ENCODE data around the gene TSPEAR.

The TSPEAR gene

DNA sequence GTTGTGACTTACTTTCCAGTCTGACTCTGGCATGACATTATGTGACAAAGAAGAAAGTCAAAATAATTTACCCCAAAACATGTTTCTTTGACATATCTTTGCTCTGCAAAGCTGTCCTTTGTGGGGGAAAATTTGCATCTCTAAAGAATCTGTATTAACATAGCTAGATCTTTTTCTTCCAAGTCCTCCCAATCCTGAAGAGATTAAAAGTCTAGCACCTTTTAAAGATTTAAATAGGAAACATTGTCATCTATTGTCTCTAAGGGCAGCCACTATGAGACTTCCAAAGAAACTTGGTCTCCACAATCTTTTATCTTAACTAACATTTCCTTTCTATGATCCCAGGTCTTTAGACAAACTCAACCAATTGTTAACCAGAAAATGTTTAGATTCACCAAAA, 240.0 kb downstream of the TSPEAR start:
- DNase-seq (ENCODE audit: low read depth, low spot score): no peak

DNA sequence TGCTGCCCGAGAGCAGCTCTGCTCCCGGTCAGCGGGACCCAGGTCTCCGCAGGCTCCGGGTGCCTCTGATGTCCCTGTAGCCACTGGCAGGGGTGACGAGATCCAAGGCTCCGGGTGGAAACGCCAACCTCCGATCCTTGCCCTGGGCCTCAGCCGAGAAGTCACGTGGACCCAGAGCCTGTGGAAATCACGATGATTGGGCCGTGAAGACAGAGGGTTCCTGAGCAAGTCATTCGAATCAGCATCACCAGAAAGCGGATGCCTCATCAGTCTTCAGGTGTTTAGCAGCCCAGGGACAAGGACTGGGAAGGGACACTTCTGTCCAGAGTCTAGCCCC, 243.5 kb downstream of the TSPEAR start:
- DNase-seq (ENCODE audit: low read depth, low spot score): no peak

DNA sequence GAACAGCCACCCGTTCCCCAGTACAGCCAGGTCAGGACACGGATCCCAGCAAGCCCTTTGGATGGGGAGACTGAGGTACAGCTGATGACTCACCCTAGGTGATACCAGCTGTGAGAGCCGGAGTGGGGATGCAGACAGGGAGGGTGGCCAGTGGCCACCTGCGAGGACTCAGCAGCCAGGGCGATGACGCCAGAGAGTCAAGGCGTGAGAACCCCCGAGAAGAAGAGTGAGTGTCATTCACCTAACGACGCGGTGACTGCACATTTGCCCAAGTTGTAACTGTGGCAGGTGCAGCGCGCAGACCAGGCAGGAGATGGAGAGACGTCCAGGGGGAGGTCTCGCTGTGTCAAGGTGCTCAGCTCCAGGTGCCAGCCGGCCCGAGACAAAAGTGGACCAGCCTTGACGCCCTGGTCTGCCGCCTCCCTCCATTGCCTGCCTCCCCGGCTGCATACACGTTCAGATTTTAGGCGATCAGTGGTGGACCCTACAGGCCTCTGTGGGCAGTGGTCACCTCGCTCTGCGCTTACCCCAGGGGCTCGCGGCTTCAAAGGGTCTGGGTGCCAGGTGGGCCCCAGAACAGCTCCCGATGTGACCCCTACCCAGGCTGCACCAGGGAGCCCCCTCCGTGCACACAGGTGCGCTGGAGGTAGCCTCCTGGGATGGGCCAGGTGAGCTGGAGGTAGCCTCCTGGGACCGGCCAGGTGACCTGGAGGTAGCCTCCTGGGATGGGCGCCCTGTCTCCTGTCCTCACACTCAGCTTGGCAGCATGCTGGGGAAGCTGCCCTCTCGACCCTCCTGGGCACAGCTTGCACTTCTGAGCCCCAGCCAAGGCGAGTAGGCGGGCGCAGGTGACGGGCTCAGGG, 244.1 kb downstream of the TSPEAR start:
- no peak for DNase-seq (ENCODE audit: low read depth, low spot score)

DNA sequence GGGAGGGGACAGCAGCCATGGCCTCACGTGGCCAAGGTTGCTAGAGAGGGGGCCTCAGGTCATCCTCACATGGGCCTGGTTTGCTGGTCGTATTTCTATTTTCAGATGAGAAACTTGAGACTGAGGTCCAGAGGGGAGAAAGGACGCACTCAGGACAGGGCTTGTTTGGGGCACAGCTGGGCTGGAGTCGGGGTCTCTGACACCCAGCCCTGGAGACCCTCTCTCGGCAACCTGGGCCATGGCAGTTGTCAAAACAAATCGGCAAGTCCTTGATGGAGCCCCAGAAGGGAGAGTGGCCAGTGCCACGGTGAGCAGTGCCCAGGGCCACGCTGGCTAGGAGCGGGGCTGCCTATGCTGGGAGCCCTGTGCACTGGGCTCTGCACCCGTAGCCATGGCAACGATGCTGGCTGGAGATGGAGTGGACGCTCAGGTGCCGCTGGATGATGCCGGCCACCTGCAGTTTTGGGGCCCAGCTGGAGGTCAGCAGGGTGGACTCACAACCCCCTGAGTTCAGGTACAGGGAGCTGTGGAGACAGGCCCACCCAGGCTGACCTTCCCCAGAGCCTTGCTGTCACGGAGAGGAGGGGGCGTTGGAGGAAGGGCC, 244.9 kb downstream of the TSPEAR start:
- DNase-seq (ENCODE audit: low read depth, low spot score): no peak

DNA sequence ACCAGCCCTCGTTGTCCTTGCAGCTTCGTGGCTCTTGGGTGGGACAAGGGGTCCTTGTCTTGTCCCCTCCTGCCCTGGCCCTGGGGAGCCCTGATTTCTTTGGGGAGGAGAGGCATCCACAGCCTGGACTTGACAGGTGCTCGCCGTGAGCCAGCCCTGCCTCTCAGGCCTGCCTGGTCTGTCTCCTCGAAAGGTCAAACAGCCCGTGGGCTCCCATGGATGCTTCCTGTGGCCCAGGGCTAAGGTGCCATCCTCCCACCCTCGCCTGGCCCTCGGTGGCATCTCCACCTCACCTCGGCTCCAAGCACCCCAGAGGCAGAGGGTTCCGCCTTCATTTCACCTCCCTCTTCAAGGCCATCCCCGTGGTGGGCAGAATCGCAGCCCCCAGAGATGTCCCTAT, 247.0 kb downstream of the TSPEAR start:
- DNase-seq (ENCODE audit: low read depth, low spot score): no peak

DNA sequence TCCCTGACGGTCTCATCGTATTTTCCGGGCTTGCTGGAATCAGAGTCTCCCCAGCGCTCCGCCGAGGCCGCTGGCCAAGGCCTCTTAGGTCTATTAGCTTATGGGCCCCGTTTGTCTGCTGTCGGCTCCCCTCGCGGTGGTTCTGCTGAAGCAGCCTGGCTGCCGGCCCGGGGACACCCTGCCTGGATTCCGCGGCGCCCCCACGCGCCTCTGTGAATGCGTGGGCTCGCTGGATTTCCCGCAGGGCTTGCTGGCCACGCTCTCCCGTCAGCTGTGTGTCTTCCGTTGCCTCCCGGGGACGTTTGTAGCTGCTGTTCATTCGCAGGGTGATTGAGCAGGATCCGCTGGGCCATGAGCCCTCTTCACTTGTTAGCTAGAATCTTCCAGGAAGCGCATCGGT, 247.6 kb downstream of the TSPEAR start:
- no peak for DNase-seq (ENCODE audit: low read depth, low spot score)

DNA sequence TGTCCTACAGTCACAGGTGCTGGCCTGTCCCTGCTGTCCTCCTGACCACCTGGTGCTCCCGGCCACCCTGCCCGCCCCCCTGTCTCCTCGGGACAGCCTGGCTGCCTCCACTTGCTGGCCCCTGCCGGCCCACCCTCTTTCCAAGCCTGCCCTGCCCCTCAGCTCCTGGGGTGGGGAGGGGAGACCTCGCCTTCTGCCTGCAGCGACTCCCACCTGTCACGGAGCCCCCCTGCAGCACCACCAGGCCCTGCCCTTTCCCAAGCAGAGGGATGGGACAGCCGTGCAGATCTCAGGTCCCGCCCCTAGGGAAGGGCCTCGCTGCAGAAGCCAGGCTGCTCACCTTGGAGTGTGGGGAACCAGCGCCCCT, 248.6 kb downstream of the TSPEAR start:
- no peak for DNase-seq (ENCODE audit: low read depth, low spot score)

DNA sequence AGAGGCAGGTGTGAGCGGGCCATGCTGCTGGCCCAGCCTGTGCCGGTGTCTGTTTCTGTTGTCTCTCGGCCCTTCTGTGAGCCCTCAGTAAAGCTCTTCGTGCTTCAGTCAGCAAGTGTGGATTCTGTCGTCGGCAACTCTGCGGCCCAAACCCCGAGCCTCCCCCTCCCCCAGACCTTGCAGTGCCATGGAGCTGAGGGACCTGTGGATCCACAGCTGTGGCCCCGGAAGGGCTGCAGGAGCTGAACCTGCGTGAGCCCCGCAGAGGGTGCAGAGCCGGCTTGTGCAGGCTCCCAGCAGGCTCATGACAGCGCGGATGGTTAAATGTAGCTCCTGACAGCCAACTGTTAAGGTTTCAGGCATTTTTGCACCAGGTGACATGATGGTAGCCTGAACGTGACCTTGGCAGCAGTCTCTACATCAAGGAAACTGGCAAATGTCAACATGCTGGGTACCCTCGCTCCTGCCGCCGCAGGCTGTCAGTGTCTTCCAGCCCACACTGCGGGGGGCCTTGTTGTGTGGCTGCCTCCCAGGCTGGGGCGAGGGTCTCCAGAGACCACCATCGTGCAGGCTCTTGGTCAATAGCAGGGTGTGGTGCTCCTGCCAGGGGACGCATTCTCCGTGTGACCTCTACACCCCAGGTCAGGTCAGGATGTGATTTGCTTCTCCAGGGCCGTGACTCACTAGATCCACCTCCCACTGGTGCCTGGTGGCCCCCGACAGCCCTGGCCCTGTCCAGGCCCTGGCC, 249.1 kb downstream of the TSPEAR start:
- DNase-seq (ENCODE audit: low read depth, low spot score): no peak

DNA sequence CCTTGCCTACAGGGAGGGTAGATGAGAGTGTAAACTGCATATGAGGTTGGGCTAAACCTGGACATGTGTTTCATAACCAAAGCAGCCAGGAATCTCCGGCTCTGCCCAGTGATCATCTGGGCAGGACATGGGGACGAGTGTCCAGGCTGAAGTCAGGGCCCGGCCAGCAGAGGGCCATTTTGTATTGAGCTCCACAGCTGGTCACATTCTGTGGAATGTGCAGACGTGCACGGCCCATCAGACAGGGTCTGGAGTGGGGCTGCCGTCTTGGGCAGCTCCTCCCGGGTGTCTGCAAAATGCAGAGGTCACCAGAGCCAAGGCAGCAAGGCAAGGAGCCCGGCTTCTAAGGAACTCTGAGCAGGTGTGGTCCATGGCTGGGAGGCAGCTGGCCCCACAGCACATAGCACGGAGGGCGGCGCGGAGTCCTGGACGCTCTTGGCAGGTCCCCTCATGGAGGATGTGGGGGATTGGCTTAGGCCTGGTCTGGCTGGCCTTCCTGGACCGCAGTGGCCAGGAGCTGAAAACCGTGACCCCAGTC, 249.8 kb downstream of the TSPEAR start:
- DNase-seq (ENCODE audit: low read depth, low spot score): no peak

DNA sequence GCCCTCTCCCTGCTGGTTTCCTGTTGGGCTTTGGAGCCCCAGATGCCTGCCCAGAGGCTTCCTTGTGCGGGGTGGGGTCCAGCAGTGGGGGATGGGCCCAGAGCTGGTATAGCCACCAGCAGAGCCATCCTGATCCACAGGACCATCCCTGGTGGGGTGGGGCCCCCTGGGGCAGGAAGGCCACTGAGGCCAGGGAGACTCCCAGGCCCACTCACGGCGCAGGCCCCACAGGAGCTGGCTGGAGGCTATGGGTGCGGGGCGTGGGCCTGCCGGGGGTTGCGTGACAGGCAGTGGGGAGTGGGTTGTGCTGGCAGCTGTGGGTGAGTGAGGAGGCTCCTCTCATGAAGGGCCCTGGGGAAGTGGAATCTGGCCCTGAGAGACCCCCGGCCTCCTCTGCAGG, 250.4 kb downstream of the TSPEAR start:
- DNase-seq (ENCODE audit: low read depth, low spot score): no peak

DNA sequence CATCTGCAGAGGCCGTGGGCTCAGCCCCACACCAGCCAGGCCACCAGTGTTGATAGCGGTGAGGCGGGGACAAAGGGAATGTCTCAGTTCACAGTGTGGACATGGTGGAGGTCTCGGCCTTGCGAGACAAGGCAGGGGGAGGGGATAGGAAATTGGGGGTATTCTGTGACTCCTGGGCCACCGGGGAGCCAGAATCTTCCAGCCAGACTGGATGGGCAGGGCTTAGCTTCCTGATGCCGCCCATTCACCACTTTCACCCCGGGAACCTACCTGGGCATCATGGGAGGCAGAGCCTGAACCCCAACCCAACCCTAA, 251.0 kb downstream of the TSPEAR start:
- no peak for DNase-seq (ENCODE audit: low read depth, low spot score)

DNA sequence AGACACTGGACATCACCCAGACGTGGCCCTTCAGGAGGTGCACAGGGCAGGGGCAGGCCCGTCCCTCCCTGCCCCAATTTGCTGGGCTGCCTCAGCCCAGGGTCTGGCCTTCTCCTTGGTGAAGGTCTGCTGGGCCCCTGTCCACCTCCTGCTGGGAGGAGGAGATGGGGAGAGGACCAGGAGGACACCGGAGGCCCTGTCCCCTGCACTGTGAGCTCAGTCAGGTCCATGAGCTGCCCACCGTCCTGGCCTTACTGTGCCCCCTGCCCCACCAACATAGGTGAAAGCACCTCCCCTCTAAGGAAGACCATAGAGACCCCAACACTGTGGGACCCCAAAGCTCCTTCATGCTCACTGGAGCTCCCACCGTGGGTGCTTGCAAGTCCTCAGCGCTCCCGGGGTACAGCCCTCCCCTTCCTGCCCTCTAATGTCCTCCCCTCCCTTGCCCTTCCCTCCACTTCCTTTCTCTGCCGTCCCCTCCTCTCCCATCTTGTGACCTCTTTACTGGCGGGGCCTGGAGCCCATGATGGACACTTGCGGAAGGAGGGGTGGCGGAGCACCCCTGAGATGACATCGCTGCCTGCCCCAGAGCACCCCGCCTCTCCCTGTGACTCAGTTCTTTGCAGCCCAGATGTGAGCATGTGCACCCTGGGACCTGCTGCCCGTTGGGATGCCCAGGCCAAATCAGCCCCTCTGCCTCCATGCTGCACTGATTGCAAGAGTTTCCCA, 251.5 kb downstream of the TSPEAR start:
- no peak for DNase-seq (ENCODE audit: low read depth, low spot score)

DNA sequence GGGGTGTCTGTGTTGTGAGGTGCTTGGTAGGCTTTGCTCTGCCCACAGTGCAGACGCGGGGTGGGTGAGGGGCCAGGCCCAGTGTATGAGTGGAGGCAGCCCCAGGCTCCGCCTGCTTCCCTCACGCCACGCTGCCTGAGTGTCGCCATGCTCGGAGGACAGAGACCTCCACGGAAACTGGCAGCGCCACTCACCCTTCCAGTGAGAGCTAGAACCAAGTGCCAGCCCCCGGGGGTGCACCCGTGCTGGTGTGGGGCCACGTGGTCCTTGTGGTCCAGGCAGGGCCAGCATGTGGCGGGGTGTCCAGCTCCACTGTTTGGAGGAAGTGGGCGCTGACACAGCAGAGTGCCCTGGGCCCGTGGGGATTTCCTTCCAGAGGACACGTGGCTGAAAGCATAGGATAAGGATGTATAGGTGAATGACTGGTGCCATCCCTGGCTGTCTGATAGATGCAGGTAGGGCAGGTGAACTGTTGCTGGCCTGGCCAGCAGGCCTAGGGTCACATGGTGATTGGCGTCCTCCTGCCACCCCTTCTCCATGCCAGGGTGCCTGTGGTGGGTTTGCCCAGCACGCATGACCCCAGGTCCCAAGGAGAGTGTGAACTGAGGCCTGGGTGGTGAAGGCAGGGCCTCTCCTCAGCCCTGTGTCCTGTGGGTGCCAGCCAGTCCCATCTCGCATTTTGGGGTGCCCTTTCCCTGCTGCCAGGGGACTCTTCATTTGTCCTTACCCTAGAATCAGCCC, 252.2 kb downstream of the TSPEAR start:
- no peak for DNase-seq (ENCODE audit: low read depth, low spot score)

DNA sequence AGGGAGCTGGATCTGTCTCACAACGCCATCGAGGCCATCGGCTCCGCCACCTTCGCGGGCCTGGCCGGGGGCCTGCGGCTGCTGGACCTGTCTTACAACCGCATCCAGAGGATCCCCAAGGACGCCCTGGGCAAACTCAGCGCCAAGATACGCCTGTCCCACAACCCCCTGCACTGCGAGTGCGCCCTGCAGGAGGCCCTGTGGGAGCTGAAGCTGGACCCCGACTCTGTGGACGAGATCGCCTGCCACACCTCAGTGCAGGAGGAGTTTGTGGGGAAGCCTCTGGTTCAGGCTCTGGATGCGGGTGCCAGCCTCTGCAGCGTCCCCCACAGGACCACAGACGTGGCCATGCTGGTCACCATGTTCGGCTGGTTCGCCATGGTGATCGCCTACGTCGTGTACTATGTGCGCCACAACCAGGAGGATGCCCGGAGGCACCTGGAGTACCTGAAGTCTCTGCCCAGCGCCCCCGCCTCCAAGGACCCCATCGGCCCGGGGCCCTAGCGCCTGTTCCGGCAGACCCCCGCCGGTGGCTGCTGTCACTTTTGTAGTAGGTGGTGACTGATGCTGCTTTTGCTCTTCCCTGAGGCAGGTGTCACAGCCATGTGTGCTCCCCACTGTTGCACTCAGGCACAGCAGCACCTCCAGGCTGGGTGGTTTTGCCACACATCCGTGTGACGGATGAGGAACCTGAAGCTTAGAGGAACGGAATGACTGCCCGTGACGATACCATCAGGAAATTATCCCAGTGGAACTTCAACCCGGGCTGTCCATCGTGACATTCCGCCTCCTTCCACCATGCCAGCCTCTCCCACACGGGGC, 254.2 kb downstream of the TSPEAR start:
- no peak for DNase-seq (ENCODE audit: low read depth, low spot score)

DNA sequence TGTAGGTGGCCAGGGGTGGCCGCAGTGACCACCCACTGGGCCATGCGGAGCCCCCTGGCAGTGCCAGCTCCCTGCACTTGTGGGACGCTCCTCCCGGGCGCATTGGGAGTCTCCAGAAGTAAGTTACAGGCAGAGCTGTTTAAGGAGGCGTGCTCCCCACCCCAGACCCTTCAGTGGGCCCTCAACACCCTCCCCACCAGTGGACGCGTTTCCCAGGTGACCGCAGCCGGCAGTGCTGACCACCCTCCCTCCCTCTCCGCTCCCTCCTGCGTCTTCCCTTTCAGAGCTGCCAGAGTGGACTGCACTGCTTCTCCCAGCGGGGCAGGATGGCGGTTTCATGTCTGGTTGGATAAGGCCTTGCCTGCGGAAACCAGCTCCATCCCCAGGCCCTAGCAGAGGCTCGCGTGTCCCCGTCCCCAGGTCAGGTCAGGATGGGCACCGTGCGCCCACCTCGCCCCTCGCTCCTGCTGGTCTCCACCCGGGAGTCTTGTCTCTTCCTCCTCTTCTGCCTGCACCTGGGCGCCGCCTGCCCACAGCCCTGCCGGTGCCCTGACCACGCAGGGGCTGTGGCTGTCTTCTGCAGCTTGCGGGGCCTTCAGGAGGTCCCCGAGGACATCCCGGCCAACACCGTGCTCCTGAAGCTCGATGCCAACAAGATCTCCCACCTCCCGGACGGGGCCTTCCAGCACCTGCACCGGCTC, 255.0 kb downstream of the TSPEAR start:
- no peak for DNase-seq (ENCODE audit: low read depth, low spot score)

DNA sequence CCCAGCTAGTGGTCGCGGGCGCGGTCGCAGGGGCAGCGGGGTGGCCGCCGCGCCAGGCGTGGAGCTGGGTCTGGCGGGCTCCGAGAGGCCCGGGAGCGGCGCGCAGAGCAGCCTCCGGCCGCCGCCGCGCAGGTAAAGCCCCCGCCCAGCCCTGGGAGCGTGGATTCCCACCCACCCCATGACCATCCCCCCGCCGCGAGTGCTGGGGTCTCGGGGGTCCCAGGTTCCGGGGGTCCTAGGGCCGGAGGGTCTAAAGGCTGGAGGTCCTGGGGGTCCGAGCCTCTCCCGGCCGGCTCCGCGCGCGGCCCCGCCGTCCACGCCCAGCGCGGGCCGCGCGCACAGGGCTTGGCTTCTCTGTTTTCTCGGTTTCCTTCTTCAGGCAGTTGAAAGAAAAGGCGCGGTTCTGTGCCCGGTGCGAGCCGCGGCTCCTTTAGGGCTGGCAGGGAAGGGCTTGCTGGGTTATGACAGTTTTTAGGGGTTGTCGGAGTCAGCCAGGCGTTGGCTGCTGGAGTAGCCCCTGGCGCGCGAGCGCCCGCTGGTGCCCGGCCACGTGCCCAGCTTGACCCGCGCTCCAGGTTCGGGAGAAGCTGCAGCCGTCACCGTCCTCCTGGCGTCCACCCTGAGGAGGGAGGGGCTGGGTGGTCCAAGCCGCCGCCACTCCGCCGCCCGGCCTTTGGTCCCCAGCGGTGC, 255.7 kb downstream of the TSPEAR start:
- no peak for DNase-seq (ENCODE audit: low read depth, low spot score)

DNA sequence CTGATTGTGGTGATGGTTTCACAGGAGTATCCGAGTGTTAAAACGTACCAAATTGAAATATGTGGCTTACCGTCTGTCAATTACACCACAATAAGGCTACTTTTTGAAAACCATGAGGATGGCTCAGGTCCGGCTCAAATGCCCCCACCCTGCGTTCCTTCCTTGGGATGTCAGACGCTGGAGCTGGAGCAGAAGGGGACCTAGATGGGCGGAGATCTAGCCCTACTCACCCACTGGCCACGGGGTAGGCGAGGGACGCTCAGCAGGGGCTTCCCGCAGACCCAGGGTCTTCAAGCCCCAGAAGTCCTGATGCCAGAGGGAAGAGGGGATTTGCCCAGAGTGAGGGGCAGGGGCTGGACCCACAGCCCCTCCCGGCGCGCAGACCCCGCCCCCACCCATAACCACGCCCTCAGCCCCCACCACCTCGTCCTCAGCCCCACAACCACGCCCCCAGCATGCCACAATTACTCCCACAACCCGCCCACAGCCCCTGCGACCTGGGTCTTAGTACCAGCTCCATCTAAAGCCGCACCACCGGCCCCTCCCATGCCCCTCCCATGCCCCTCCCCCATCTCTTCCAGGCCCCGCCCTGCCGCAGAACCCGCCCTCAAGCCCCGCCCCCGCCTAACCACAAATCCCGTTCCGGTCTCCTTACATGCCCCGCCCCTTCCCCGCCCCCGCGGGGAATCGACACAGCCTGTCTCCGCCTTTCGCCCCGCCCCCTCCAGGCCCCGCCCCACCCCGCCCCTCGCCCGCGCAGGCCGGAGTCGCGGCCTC, 256.4 kb downstream of the TSPEAR start, which contains the start of gene LRRC3:
LRRC3 (plus strand) TSS at position 764 of the 777 bp plus-strand sequence. CDS start 1,135 bp downstream, outside the sequence.
- no peak for DNase-seq (ENCODE audit: low read depth, low spot score)

DNA sequence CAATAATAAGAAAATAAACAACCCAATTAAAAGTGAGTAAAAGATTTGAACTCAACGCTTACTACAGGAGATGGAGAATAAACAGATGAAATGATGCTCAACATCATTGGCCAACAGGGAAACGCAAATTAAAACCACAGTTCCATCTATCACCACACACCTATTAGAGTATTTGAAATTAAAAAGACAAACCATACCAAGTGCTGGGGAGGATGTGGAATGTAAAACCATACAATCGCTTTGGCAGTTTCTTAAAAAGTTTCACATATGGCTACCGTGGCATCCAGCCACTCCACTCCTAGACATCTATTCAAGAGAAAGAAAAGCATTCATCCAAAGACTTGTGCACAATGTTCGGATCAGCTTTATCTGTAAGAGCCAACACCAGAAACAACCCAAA, 257.3 kb downstream of the TSPEAR start:
- no peak for DNase-seq (ENCODE audit: low read depth, low spot score)
